ENCODE data around the gene GNAI1.

Gene GNAI1

GRCh38 chr7:80213814-80214213 lies 79.2 kb downstream of the GNAI1 start:
- no peak for DNase-seq (ENCODE audit: low read depth, low spot score)

- DNase-seq (ENCODE audit: low read depth, low spot score): no peak
These were observed 81.1 kb downstream of the GNAI1 start for GRCh38 chr7:80215734-80216133.

GRCh38 chr7:80216996-80217842 lies 82.6 kb downstream of the GNAI1 start:
- DNase-seq (ENCODE audit: low read depth, low spot score): no peak

GRCh38 chr7:80218723-80219122 lies 84.1 kb downstream of the GNAI1 start:
- DNase-seq (ENCODE audit: low read depth, low spot score): no peak

GRCh38 chr7:80220022-80220634 lies 85.5 kb downstream of the GNAI1 start:
- DNase-seq (ENCODE audit: low read depth, low spot score): no peak

GRCh38 chr7:80224415-80224814 lies 89.8 kb downstream of the GNAI1 start:
- no peak for DNase-seq (ENCODE audit: low read depth, low spot score)

- peak; percentile 41 for DNase-seq (ENCODE audit: low read depth, low spot score)
These were observed 90.7 kb downstream of the GNAI1 start for GRCh38 chr7:80225361-80225760.

- DNase-seq (ENCODE audit: low read depth, low spot score): no peak
These were observed 92.0 kb downstream of the GNAI1 start for GRCh38 chr7:80226629-80227028.

- no peak for DNase-seq (ENCODE audit: low read depth, low spot score)
These were observed 95.7 kb downstream of the GNAI1 start for GRCh38 chr7:80230327-80230726.

- DNase-seq (ENCODE audit: low read depth, low spot score): no peak
These were observed 97.1 kb downstream of the GNAI1 start for GRCh38 chr7:80231707-80232106.

- DNase-seq (ENCODE audit: low read depth, low spot score): no peak
These were observed 98.5 kb downstream of the GNAI1 start for GRCh38 chr7:80232979-80233724.

GRCh38 chr7:80235334-80235733 lies 100.7 kb downstream of the GNAI1 start:
- no peak for DNase-seq (ENCODE audit: low read depth, low spot score)

GRCh38 chr7:80236681-80237080 lies 102.0 kb downstream of the GNAI1 start:
- no peak for DNase-seq (ENCODE audit: low read depth, low spot score)

- no peak for DNase-seq (ENCODE audit: low read depth, low spot score)
These were observed 105.8 kb downstream of the GNAI1 start for GRCh38 chr7:80240265-80241025.

GRCh38 chr7:80241671-80242070 lies 107.0 kb downstream of the GNAI1 start:
- DNase-seq (ENCODE audit: low read depth, low spot score): no peak

GRCh38 chr7:80243425-80243824 lies 108.8 kb downstream of the GNAI1 start:
- no peak for DNase-seq (ENCODE audit: low read depth, low spot score)

GRCh38 chr7:80244206-80244916 lies 109.7 kb downstream of the GNAI1 start:
- no peak for DNase-seq (ENCODE audit: low read depth, low spot score)

GRCh38 chr7:80247144-80247543 lies 112.5 kb downstream of the GNAI1 start:
- no peak for DNase-seq (ENCODE audit: low read depth, low spot score)

GRCh38 chr7:80247891-80248290 lies 113.3 kb downstream of the GNAI1 start:
- no peak for DNase-seq (ENCODE audit: low read depth, low spot score)

GRCh38 chr7:80249184-80249583 lies 114.6 kb downstream of the GNAI1 start:
- DNase-seq (ENCODE audit: low read depth, low spot score): no peak

Data from smooth muscle cell of the brain vasculature (primary cell).